K562 (cell line): ENCODE data around the gene RPRM. TPM values are rescaled to one million over a fixed set of nuclear protein-coding genes. Genes with fewer than 3 reads are reported as not detected.

Source experiments
- ATAC-seq: fragments of 200-7000 bp; cut with Tn5 transposase; 3 replicates; pipeline ENCODE4 v1.9.1; 2020; ENCODE audit warnings: moderate library complexity
- BruUV-seq: library from RNA; stranded (reverse); fragments of 400-500 nt; replicated peaks from 2 replicates; lab custom pipeline; 2021; lab: Mats Ljungman, UMichigan
- CTCF ChIA-PET: fragments of 300-600 bp; formaldehyde crosslinking; extraction: SDS; loops from one replicate; lab custom pipeline; 2021; ENCODE audit warnings: low intra/inter-chr PET ratio; lab: Yijun Ruan, JAX
- POLR2A ChIA-PET: fragments of 300-600, 350-650 bp; sonication (Branson Sonifier 250); formaldehyde crosslinking; extraction: SDS; loops from one replicate; lab custom pipeline; 2021; ENCODE audit warnings: antibody characterized with exemption, inconsistent platforms; lab: Yijun Ruan, JAX
- DNase-seq, 4 experiments: peaks; one replicate each; pipeline versions ENCODE4 v3.0.0 to v3.0.0-alpha.2; 2011 to 2018; ENCODE audit warnings: low spot score in 3 of 4, mixed read lengths in 3 of 4; ENCODE audit errors: extremely low read depth in 1 of 4
- FAIRE-seq: peaks from 2 replicates; lab custom pipeline; 2011; peaks lifted over from hg19 to GRCh38; lab: Jason Lieb, UNC
- H2AFZ ChIP-seq: 2 replicates; pipeline ENCODE4 v1.6.0; 2011; ENCODE audit warnings: low read depth, low read length, control low read depth, inconsistent platforms
- H3K27ac ChIP-seq: fragments of 200-600 bp; 3 replicates; pipeline ENCODE4 v1.8.0; 2011; ENCODE audit warnings: low read depth, mild to moderate bottlenecking, control low read depth, inconsistent platforms, low read length, moderate library complexity, mixed read lengths; ENCODE audit errors: extremely low read depth
- H3K27me3 ChIP-seq, 2 experiments: fragments of 300-600 bp in 1 of 2; 2 replicates in 1 of 2; 3 replicates in 1 of 2; pipeline versions ENCODE4 v1.6.0 to v1.8.0; 2011; ENCODE audit warnings: inconsistent platforms in 2 of 2, low read length in 2 of 2, mild to moderate bottlenecking in 1 of 2, mixed read lengths in 1 of 2, moderate library complexity in 1 of 2; ENCODE audit not compliant: control insufficient read depth in 2 of 2, insufficient read depth in 2 of 2
- H3K36me3 ChIP-seq: fragments of 300-600 bp; 3 replicates; pipeline ENCODE4 v1.8.0; 2011; ENCODE audit warnings: mild to moderate bottlenecking, low read length, inconsistent platforms; ENCODE audit not compliant: control insufficient read depth, insufficient read depth
- H3K4me1 ChIP-seq, 2 experiments: fragments of 200-600 bp in 1 of 2; replicated peaks in 1 of 2; 2 replicates in 1 of 2; 3 replicates in 1 of 2; pipeline versions ENCODE4 v1.5.1 to v1.8.0; 2011; ENCODE audit warnings: inconsistent platforms in 2 of 2, low read length in 2 of 2, mild to moderate bottlenecking in 1 of 2, mixed read lengths in 1 of 2, moderate library complexity in 1 of 2; ENCODE audit not compliant: control insufficient read depth in 2 of 2, insufficient read depth in 2 of 2
- H3K4me2 ChIP-seq: 2 replicates; pipeline ENCODE4 v1.6.1; 2011; ENCODE audit warnings: low read length, control low read depth, inconsistent platforms, mixed read lengths; ENCODE audit not compliant: insufficient read depth
- H3K4me3 ChIP-seq: fragments of 200-600 bp; sonication (generic), shearing (Covaris generic); 2 replicates; pipeline ENCODE4 v1.5.1; 2016; ENCODE audit warnings: control low read depth, inconsistent platforms
- H3K79me2 ChIP-seq: fragments of 200-600 bp; 3 replicates; pipeline ENCODE4 v1.8.0; 2011; ENCODE audit warnings: low read length, inconsistent platforms; ENCODE audit not compliant: control insufficient read depth, insufficient read depth
- H3K9ac ChIP-seq, 2 experiments: 2 replicates each; pipeline versions ENCODE4 v1.6.0 to v1.6.1; 2011; ENCODE audit warnings: low read depth in 2 of 2, low read length in 2 of 2, control low read depth in 1 of 2, inconsistent platforms in 1 of 2, mild to moderate bottlenecking in 1 of 2, mixed read lengths in 1 of 2; ENCODE audit not compliant: insufficient read depth in 1 of 2
- H3K9me1 ChIP-seq: one replicate; pipeline ENCODE4 v1.6.0; 2011; ENCODE audit warnings: inconsistent platforms, mild to moderate bottlenecking, low read length, moderate library complexity; ENCODE audit not compliant: control insufficient read depth, insufficient read depth
- H3K9me3 ChIP-seq: replicated peaks from 2 replicates; pipeline ENCODE4 v1.5.1; 2011; ENCODE audit warnings: low read depth, low read length, inconsistent platforms; ENCODE audit not compliant: control insufficient read depth, insufficient read depth
- H4K20me1 ChIP-seq: replicated peaks from 2 replicates; pipeline ENCODE4 v1.6.1; 2011; ENCODE audit warnings: low read length, inconsistent platforms, mixed read lengths; ENCODE audit not compliant: control insufficient read depth, insufficient read depth
- ARID2 ChIP-seq: fragments of 450-650 bp; IDR thresholded peaks from 2 replicates; pipeline ENCODE4 v1.6.1; 2017; ENCODE audit warnings: antibody characterized with exemption, mild to moderate bottlenecking
- BCOR ChIP-seq: fragments of 450-650 bp; IDR thresholded peaks from 2 replicates; pipeline ENCODE4 v1.6.1; 2016
- CAMTA2 ChIP-seq: fragments of 250-450 bp; sonication (Bioruptor Pico); conservative IDR thresholded peaks from 2 replicates; pipeline ENCODE4 v1.5.1; 2022
- CBX8 ChIP-seq: fragments of 200-600 bp; sonication (generic); IDR thresholded peaks from 2 replicates; pipeline ENCODE4 v1.6.1; 2012; ENCODE audit warnings: borderline replicate concordance, mixed run types, low read depth, mild to moderate bottlenecking, moderate library complexity, mixed read lengths, low read length, control low read depth, inconsistent platforms; ENCODE audit not compliant: poor library complexity, severe bottlenecking; ENCODE audit errors: extremely low read depth
- FOXJ3 ChIP-seq: sonication (generic); formaldehyde crosslinking; IDR thresholded peaks from 2 replicates; pipeline ENCODE4 v1.4.0; 2020; ENCODE audit warnings: mild to moderate bottlenecking, missing genetic modification reagents
- HES1 ChIP-seq: fragments of 450-650 bp; IDR thresholded peaks from 2 replicates; pipeline ENCODE4 v1.6.1; 2016; ENCODE audit warnings: low read depth, mild to moderate bottlenecking, moderate library complexity
- PYGO2 ChIP-seq: fragments of 450-650 bp; IDR thresholded peaks from 2 replicates; pipeline ENCODE4 v1.6.1; 2016; ENCODE audit warnings: mild to moderate bottlenecking, missing genetic modification characterization, moderate library complexity, missing compliant biosample characterization
- TGIF2 ChIP-seq: sonication (generic); formaldehyde crosslinking; IDR thresholded peaks from 2 replicates; pipeline ENCODE4 v1.8.1; 2022; ENCODE audit warnings: mild to moderate bottlenecking, missing genetic modification reagents, moderate library complexity
- ZHX1 ChIP-seq: fragments of 150-350 bp; conservative IDR thresholded peaks from 2 replicates; pipeline ENCODE4 v1.6.1; 2014; ENCODE audit warnings: low read length
- ZNF239 ChIP-seq: fragments of 250-450 bp; sonication (Bioruptor Pico); IDR thresholded peaks from 2 replicates; pipeline ENCODE4 v1.4.0; 2020; ENCODE audit warnings: mild to moderate bottlenecking
- ZNF766 ChIP-seq: fragments of 200-800 bp; sonication (Bioruptor generic); conservative IDR thresholded peaks from 2 replicates; pipeline ENCODE4 v1.6.1; 2016; ENCODE audit warnings: missing genetic modification characterization, missing compliant biosample characterization
- ZSCAN29 ChIP-seq: fragments of 450-650 bp; IDR thresholded peaks from 2 replicates; pipeline ENCODE4 v1.6.1; 2017
- WGBS: fragments of 100-300 bp; shearing (Covaris generic); methylation state at CpG from one replicate; pipeline ENCODE4 v1.1.6; 2016; ENCODE audit warnings: low coverage, mixed read lengths; ENCODE audit not compliant: insufficient coverage; ENCODE audit errors: missing lambda C conversion rate; 5-methylcytosine and 5-hydroxymethylcytosine counted together
- in situ Hi-C: fragments of 300-500 bp; cut with MboI; formaldehyde crosslinking; loops from 4 replicates; pipeline ENCODE4 v1.15.0; 2018; ENCODE audit warnings: inconsistent platforms, mixed read lengths
- intact Hi-C: fragments of 100-400 bp; cut with micrococcal nuclease; formaldehyde crosslinking; loops from 2 replicates; pipeline ENCODE4 v1.14.2; 2022
- polyA plus RNA-seq, 8 experiments: library from polyadenylated mRNA; depleted of rRNA in 4 of 8; stranded (reverse) in 5 of 8; unstranded in 3 of 8; fragments of >200 nt; fragmentation: Nextera tagmentation in 2 of 8; fragmentation: Illumina TruSeq in 1 of 8; extraction: Ambion mirVana in 2 of 8; extraction: Trizol in 1 of 8; gene quantifications; 2 replicates each; pipeline versions ENCODE4 v1.2.1 to v1.2.3, GENCODE V29; 2011 to 2014; ENCODE audit warnings: inconsistent platforms in 1 of 8, missing spikeins in 1 of 8
- total RNA-seq, 7 experiments: library from RNA; depleted of rRNA in 6 of 7; stranded (reverse); fragments of >200 nt in 6 of 7; fragmentation: Illumina TruSeq in 2 of 7; extraction: Trizol in 2 of 7; gene quantifications; 2 replicates each; pipeline versions ENCODE4 v1.2.1 to v1.2.3, GENCODE V29; 2011 to 2021; ENCODE audit warnings: low replicate concordance in 1 of 7

RPRM gene
- total and polyA plus RNA-seq, 9 of the 15 experiments (the other 6 are each of a cell fraction or from before 2014, with no cell fraction given), result not detected

GRCh38 chr2:153497938-153498629, 19.5 kb upstream of the RPRM start:
- no peak for DNase-seq
- H3K79me2 ChIP-seq, result no peaks in the 10 kb centered on the region
- no peak overlapping the region for H3K4me2 ChIP-seq
- in situ Hi-C loops, result no loop called here
- H3K9me1 ChIP-seq, result no peaks in the 10 kb centered on the region
- no peaks in the 10 kb centered on the region for H3K36me3 ChIP-seq
- ChIA-PET CTCF (no interaction called here), POLR2A (no interaction called here)
- BruUV-seq, result no TSS peak
- H4K20me1 ChIP-seq, result no peaks in the 10 kb centered on the region
- H3K27me3 ChIP-seq, result no peaks in the 10 kb centered on the region
- 0% methylated on average over 14 of the region's 14 CpGs for WGBS
- ATAC-seq, result no peak
- H2AFZ ChIP-seq, result no peak overlapping the region
- no peak for FAIRE-seq
- no peak overlapping the region for H3K27ac ChIP-seq
- no peaks in the 10 kb centered on the region for H3K4me1 ChIP-seq
- no peak overlapping the region for H3K9ac ChIP-seq
- H3K4me3 ChIP-seq, result no peak overlapping the region
- no peaks in the 10 kb centered on the region for H3K9me3 ChIP-seq
- TF ChIP-seq CBX8, result no peak
- TF ChIP-seq FOXJ3 (CRISPR knock-in tag), result no peak
- no peak for TF ChIP-seq BCOR
- TF ChIP-seq, all 486 proteins: peak for 0
- intact Hi-C loops, result no loop called here

- Histone ChIP-seq H3K9ac (no peak overlapping the region), H2AFZ (no peak overlapping the region), H3K36me3 (no peaks in the 10 kb centered on the region), H3K4me3 (no peak overlapping the region), H3K9me1 (no peaks in the 10 kb centered on the region), H4K20me1 (no peaks in the 10 kb centered on the region), H3K79me2 (no peaks in the 10 kb centered on the region), H3K4me2 (no peak overlapping the region), H3K9me3 (no peaks in the 10 kb centered on the region), H3K27ac (no peak overlapping the region), H3K27me3 (no peaks in the 10 kb centered on the region), H3K4me1 (no peaks in the 10 kb centered on the region)
- FAIRE-seq, result no peak
- intact Hi-C loops (no loop called here), in situ Hi-C loops (no loop called here)
- ChIA-PET CTCF (no interaction called here), POLR2A (no interaction called here)
- no peak for ATAC-seq
- WGBS, result 0% methylated on average over 1 of the region's 1 CpG
- no TSS peak for BruUV-seq
- no peak for DNase-seq
- TF ChIP-seq HES1 (no peak), CAMTA2 (CRISPR knock-in tag) (no peak), PYGO2 (tag) (no peak), ZNF766 (CRISPR knock-in tag) (no peak), TGIF2 (CRISPR knock-in tag) (no peak), ARID2 (no peak), ZNF239 (no peak), ZHX1 (no peak), ZSCAN29 (no peak)
Observed at GRCh38 chr2:153495725-153496124, 17.2 kb upstream of the RPRM start.
